ENCODE measurements around the gene STPG4. TPM values are rescaled to one million over a fixed set of nuclear protein-coding genes. Genes with fewer than 3 reads are reported as not detected.
"Not testable (repeated sequence)": the region's sequence is repeated elsewhere in the genome, so short reads cannot be mapped to it uniquely, and the experiment has no call there.

STPG4 gene
- total and polyA plus RNA-seq, 2 experiments from 2014 or later, result not detected

DNA sequence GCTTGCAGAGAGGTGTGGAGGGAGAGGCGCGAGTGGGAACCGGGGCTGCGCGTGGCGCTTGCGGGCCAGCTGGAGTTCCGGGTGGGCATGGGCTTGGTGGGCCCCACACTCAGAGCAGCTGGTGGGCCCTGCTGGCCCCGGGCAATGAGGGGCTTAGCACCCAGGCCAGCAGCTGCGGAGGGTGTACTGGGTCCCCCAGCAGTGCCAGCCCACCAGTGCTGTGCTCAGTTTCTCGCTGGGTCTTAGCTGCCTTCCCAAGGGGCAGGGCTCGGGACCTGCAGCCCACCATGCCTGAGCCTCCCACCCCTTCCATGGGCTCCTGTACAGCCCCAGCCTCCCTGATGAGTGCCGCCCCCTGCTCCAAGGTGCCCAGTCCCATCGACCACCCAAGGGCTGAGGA, 55.4 kb downstream of the STPG4 start:
- H3K4me2 ChIP-seq (ENCODE audit: unreplicated experiment); H3K27ac ChIP-seq; H2AFZ ChIP-seq; H4K20me1 ChIP-seq (ENCODE audit: insufficient read depth); in situ Hi-C loops (cut with MboI); H3F3A ChIP-seq (ENCODE audit: insufficient read depth); H3K4me3 ChIP-seq; H3K79me2 ChIP-seq (ENCODE audit: insufficient read depth); H3K4me1 ChIP-seq (ENCODE audit: insufficient read depth); H3K9ac ChIP-seq; H3K9me3 ChIP-seq (ENCODE audit: low read depth); H3K27me3 ChIP-seq (replicated peaks; ENCODE audit: insufficient read depth); H3K36me3 ChIP-seq (ENCODE audit: low read depth); H3K9me2 ChIP-seq (ENCODE audit: insufficient read depth); DNase-seq: not testable (repeated sequence)
- 90 to 92% methylated on average over 12 to 14 of the region's 14 CpGs for WGBS, 2 experiments (ENCODE audit: low coverage in 1 of 2, low lambda C conversion rate in 2 of 2, missing lambda C conversion rate in 2 of 2)

- no peaks in the 10 kb centered on the region for H4K20me1 ChIP-seq (ENCODE audit: insufficient read depth)
- H3K79me2 ChIP-seq (ENCODE audit: insufficient read depth), result no peaks in the 10 kb centered on the region
- no peak for DNase-seq
- H3K9ac ChIP-seq, result no peak overlapping the region
- no peak overlapping the region for H3K27ac ChIP-seq
- H3K9me3 ChIP-seq (ENCODE audit: low read depth), result no peaks in the 10 kb centered on the region
- TF ChIP-seq EZH2phosphoT487 (IDR thresholded peaks at IDR 0.05; ENCODE audit: insufficient read depth, low read depth) (no peak), EZH2 (IDR thresholded peaks at IDR 0.05; ENCODE audit: insufficient read depth, poor library complexity, severe bottlenecking) (no peak)
- no peaks in the 10 kb centered on the region for H3K36me3 ChIP-seq (ENCODE audit: low read depth)
- H2AFZ ChIP-seq, result no peak overlapping the region
- H3K27me3 ChIP-seq (replicated peaks; ENCODE audit: insufficient read depth), result no peaks in the 10 kb centered on the region
- 81 to 90% methylated on average over 4 of the region's 4 CpGs for WGBS, 2 experiments (ENCODE audit: low coverage in 1 of 2, low lambda C conversion rate in 2 of 2, missing lambda C conversion rate in 2 of 2)
- in situ Hi-C loops (cut with MboI), result no loop called here
- no peak overlapping the region for H3K4me3 ChIP-seq
- H3K9me2 ChIP-seq (ENCODE audit: insufficient read depth), result no peaks in the 10 kb centered on the region
- no peak overlapping the region for H3K4me2 ChIP-seq (ENCODE audit: unreplicated experiment)
- H3F3A ChIP-seq (ENCODE audit: insufficient read depth), result peaks cover 11% of the 10 kb centered on the region
- peaks cover 14% of the 10 kb centered on the region for H3K4me1 ChIP-seq (ENCODE audit: insufficient read depth)
These were observed 56.2 kb downstream of the STPG4 start for GRCh38 chr2:47098953-47099352.

GRCh38 chr2:47097563-47097962, 57.5 kb downstream of the STPG4 start:
- H3K4me1 ChIP-seq (ENCODE audit: insufficient read depth), result peaks cover 16% of the 10 kb centered on the region
- H3F3A ChIP-seq (ENCODE audit: insufficient read depth), result peaks cover 17% of the 10 kb centered on the region
- no peaks in the 10 kb centered on the region for H4K20me1 ChIP-seq (ENCODE audit: insufficient read depth)
- no peak for DNase-seq
- no peaks in the 10 kb centered on the region for H3K9me3 ChIP-seq (ENCODE audit: low read depth)
- TF ChIP-seq EZH2 (IDR thresholded peaks at IDR 0.05; ENCODE audit: insufficient read depth, poor library complexity, severe bottlenecking), result no peak
- no peak for TF ChIP-seq EZH2phosphoT487 (IDR thresholded peaks at IDR 0.05; ENCODE audit: insufficient read depth, low read depth)
- H3K4me3 ChIP-seq, result no peak overlapping the region
- WGBS, 2 experiments (ENCODE audit: low coverage in 1 of 2, low lambda C conversion rate in 2 of 2, missing lambda C conversion rate in 2 of 2), result 91 to 94% methylated on average over 4 of the region's 4 CpGs
- no peak overlapping the region for H3K9ac ChIP-seq
- no peak overlapping the region for H3K4me2 ChIP-seq (ENCODE audit: unreplicated experiment)
- no peaks in the 10 kb centered on the region for H3K36me3 ChIP-seq (ENCODE audit: low read depth)
- H3K27me3 ChIP-seq (replicated peaks; ENCODE audit: insufficient read depth), result no peaks in the 10 kb centered on the region
- H2AFZ ChIP-seq, result no peak overlapping the region
- in situ Hi-C loops (cut with MboI), result no loop called here
- H3K27ac ChIP-seq, result no peak overlapping the region
- H3K9me2 ChIP-seq (ENCODE audit: insufficient read depth), result no peaks in the 10 kb centered on the region
- H3K79me2 ChIP-seq (ENCODE audit: insufficient read depth), result no peaks in the 10 kb centered on the region

DNA sequence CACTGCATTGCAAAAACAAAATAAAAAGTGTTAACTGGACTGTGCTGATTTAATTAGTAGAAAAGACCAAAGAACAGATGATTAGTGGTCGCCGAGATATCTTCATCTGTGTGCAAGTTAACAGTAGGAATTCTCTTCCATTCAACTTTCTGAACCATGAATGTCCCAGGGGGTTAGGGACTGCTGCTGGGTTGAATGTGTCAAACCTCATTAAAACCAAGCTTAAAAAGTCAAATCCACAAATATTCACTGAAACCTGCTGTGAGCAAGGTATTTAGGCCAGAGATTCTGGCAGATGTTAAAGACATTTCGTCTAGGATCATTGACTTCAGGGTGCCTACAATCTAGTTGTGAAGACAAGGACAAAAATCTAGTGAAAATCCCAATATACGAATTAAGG, 58.7 kb downstream of the STPG4 start:
- H3F3A ChIP-seq (ENCODE audit: insufficient read depth), result peaks cover 17% of the 10 kb centered on the region
- DNase-seq, result no peak

GRCh38 chr2:47095349-47096020, 59.6 kb downstream of the STPG4 start:
- Histone ChIP-seq H3F3A (ENCODE audit: insufficient read depth) (peaks cover 17% of the 10 kb centered on the region), H3K9ac (peak overlapping the region; percentile 50; the same call in 1 of the 2 replicates), H3K79me2 (ENCODE audit: insufficient read depth) (no peaks in the 10 kb centered on the region), H3K9me2 (ENCODE audit: insufficient read depth) (no peaks in the 10 kb centered on the region), H3K4me2 (ENCODE audit: unreplicated experiment) (no peak overlapping the region), H3K36me3 (ENCODE audit: low read depth) (no peaks in the 10 kb centered on the region), H4K20me1 (ENCODE audit: insufficient read depth) (no peaks in the 10 kb centered on the region), H3K4me1 (ENCODE audit: insufficient read depth) (peaks cover 24% of the 10 kb centered on the region), H3K27me3 (replicated peaks; ENCODE audit: insufficient read depth) (no peaks in the 10 kb centered on the region), H2AFZ (peak overlapping the region; percentile 58), H3K9me3 (ENCODE audit: low read depth) (no peaks in the 10 kb centered on the region), H3K27ac (peak overlapping the region; percentile 78), H3K4me3 (no peak overlapping the region)
- 41 to 55% methylated on average over 5 of the region's 5 CpGs for WGBS, 2 experiments (ENCODE audit: low coverage in 1 of 2, low lambda C conversion rate in 2 of 2, missing lambda C conversion rate in 2 of 2)
- no peak for DNase-seq
- TF ChIP-seq EZH2phosphoT487 (IDR thresholded peaks at IDR 0.05; ENCODE audit: insufficient read depth, low read depth) (no peak), EZH2 (IDR thresholded peaks at IDR 0.05; ENCODE audit: insufficient read depth, poor library complexity, severe bottlenecking) (no peak)
- in situ Hi-C loops (cut with MboI), result no loop called here

More for the DNA sequence above, 58.7 kb downstream of the STPG4 start:
- no peaks in the 10 kb centered on the region for H3K9me3 ChIP-seq (ENCODE audit: low read depth)
- H3K4me3 ChIP-seq, result no peak overlapping the region
- H3K9ac ChIP-seq, result no peak overlapping the region
- no peaks in the 10 kb centered on the region for H3K27me3 ChIP-seq (replicated peaks; ENCODE audit: insufficient read depth)
- TF ChIP-seq EZH2phosphoT487 (IDR thresholded peaks at IDR 0.05; ENCODE audit: insufficient read depth, low read depth), result no peak
- no peak overlapping the region for H2AFZ ChIP-seq
- H3K79me2 ChIP-seq (ENCODE audit: insufficient read depth), result no peaks in the 10 kb centered on the region
- peaks cover 16% of the 10 kb centered on the region for H3K4me1 ChIP-seq (ENCODE audit: insufficient read depth)
- WGBS, 2 experiments (ENCODE audit: low coverage in 1 of 2, low lambda C conversion rate in 2 of 2, missing lambda C conversion rate in 2 of 2), result 96% methylated on average over 4 of the region's 4 CpGs
- no peaks in the 10 kb centered on the region for H3K36me3 ChIP-seq (ENCODE audit: low read depth)
- H4K20me1 ChIP-seq (ENCODE audit: insufficient read depth), result no peaks in the 10 kb centered on the region
- in situ Hi-C loops (cut with MboI), result no loop called here
- no peaks in the 10 kb centered on the region for H3K9me2 ChIP-seq (ENCODE audit: insufficient read depth)
- no peak overlapping the region for H3K27ac ChIP-seq
- no peak overlapping the region for H3K4me2 ChIP-seq (ENCODE audit: unreplicated experiment)

Data from GM23248 (cell line).